GM13977 (cell line): ENCODE measurements around the gene MYO1H.

Source experiments
- DNase-seq: peaks from one replicate; pipeline ENCODE4 v3.0.0; 2012; ENCODE audit warnings: low spot score
- CTCF ChIP-seq: IDR thresholded peaks from 2 replicates; pipeline ENCODE4 v1.5.1; 2012; ENCODE audit warnings: mild to moderate bottlenecking, control low read depth; ENCODE audit not compliant: insufficient read depth; ENCODE audit errors: extremely low read depth, missing control alignments
- in situ Hi-C: fragments of 300-500 bp; cut with MboI; formaldehyde crosslinking; loops from one replicate; pipeline ENCODE4 v1.12.0; 2022; ENCODE audit warnings: low sequenced_read_pairs, low pct_unique_long_range_greater_than_20kb, mixed read lengths, inconsistent platforms; ENCODE audit not compliant: unreplicated experiment

MYO1H gene

GRCh38 chr12:109304485-109304884 is 43.2 kb upstream of the MYO1H start:
- peak; percentile 4 for DNase-seq
- no peak for TF ChIP-seq CTCF
- in situ Hi-C loops, result no loop called here

- no peak for TF ChIP-seq CTCF
- in situ Hi-C loops, result no loop called here
These were observed 42.2 kb upstream of the MYO1H start for GRCh38 chr12:109305547-109305946.

GRCh38 chr12:109307051-109307450 is 40.6 kb upstream of the MYO1H start:
- TF ChIP-seq CTCF, result no peak
- peak; percentile 7 for DNase-seq
- in situ Hi-C loops, result no loop called here

More at GRCh38 chr12:109305547-109305946, 42.2 kb upstream of the MYO1H start:
- DNase-seq, result peak; percentile 3

- TF ChIP-seq CTCF, result no peak
- in situ Hi-C loops, result no loop called here
- peak; percentile 33 for DNase-seq
These were observed 38.9 kb upstream of the MYO1H start, which contains the start of gene FOXN4 for GRCh38 chr12:109308534-109309380. Gene FOXN4 (minus strand): TSS chr12:109309284. CDS start chr12:109308321, 963 bp downstream.

GRCh38 chr12:109309381-109310246 is 38.1 kb upstream of the MYO1H start:
- in situ Hi-C loops, result no loop called here

More at GRCh38 chr12:109309381-109310246, 38.1 kb upstream of the MYO1H start:
- peak; percentile 38 for DNase-seq
- TF ChIP-seq CTCF, result no peak
